HS-5 (cell line): ENCODE results near the gene BAZ1B.
"Not testable (repeated sequence)": the region's sequence is repeated elsewhere in the genome, so short reads cannot be mapped to it uniquely, and the experiment has no call there.

ENCODE experiments used
- DNase-seq: peaks from one replicate; pipeline ENCODE4 v3.0.0-alpha.2; 2012; ENCODE audit warnings: low read depth

Gene BAZ1B

GRCh38 chr7:73504017-73504416 lies 18.1 kb downstream of the BAZ1B start:
- no peak for DNase-seq

- no peak for DNase-seq
Observed at GRCh38 chr7:73503229-73503628, 18.9 kb downstream of the BAZ1B start.

GRCh38 chr7:73496626-73497025 lies 25.5 kb downstream of the BAZ1B start:
- DNase-seq, result no peak

GRCh38 chr7:73495507-73495906 lies 26.6 kb downstream of the BAZ1B start:
- not testable (repeated sequence) for DNase-seq

- DNase-seq, result no peak
Observed at GRCh38 chr7:73489976-73490375, 32.1 kb downstream of the BAZ1B start.

- no peak for DNase-seq
Observed at GRCh38 chr7:73487486-73487885, 34.6 kb downstream of the BAZ1B start.

GRCh38 chr7:73483171-73483570 lies 38.9 kb downstream of the BAZ1B start:
- DNase-seq, result no peak

- no peak for DNase-seq
Observed at GRCh38 chr7:73482746-73483145, 39.3 kb downstream of the BAZ1B start.

- not testable (repeated sequence) for DNase-seq
Observed at GRCh38 chr7:73481521-73481920, 40.6 kb downstream of the BAZ1B start.

GRCh38 chr7:73478549-73478948 lies 43.5 kb downstream of the BAZ1B start:
- DNase-seq, result no peak

GRCh38 chr7:73477376-73477775 lies 44.7 kb downstream of the BAZ1B start:
- DNase-seq, result no peak

- no peak for DNase-seq
Observed at GRCh38 chr7:73470208-73470607, 51.9 kb downstream of the BAZ1B start.

- not testable (repeated sequence) for DNase-seq
Observed at GRCh38 chr7:73467046-73467445, 55.0 kb downstream of the BAZ1B start.

GRCh38 chr7:73466112-73466511 lies 56.0 kb downstream of the BAZ1B start:
- DNase-seq, result no peak

GRCh38 chr7:73463966-73464365 lies 58.1 kb downstream of the BAZ1B start:
- no peak for DNase-seq

GRCh38 chr7:73463260-73463659 lies 58.8 kb downstream of the BAZ1B start:
- no peak for DNase-seq

GRCh38 chr7:73461782-73462285 lies 60.3 kb downstream of the BAZ1B start:
- DNase-seq, result no peak

- DNase-seq, result no peak
Observed at GRCh38 chr7:73454424-73454823, 67.7 kb downstream of the BAZ1B start.

- no peak for DNase-seq
Observed at GRCh38 chr7:73452999-73453635, 69.0 kb downstream of the BAZ1B start.

- DNase-seq, result peak; percentile 28
Observed at GRCh38 chr7:73451780-73452398, 70.2 kb downstream of the BAZ1B start.

- DNase-seq, result no peak
Observed at GRCh38 chr7:73449422-73449821, 72.7 kb downstream of the BAZ1B start.

- DNase-seq, result no peak
Observed at GRCh38 chr7:73448609-73449008, 73.5 kb downstream of the BAZ1B start.

- no peak for DNase-seq
Observed at GRCh38 chr7:73447121-73447733, 74.9 kb downstream of the BAZ1B start.
